Gastrocnemius medialis (tissue), 4 donors: ENCODE data around the gene SAMD13.

Experiments
- CTCF ChIP-seq, 5 experiments: fragments of 450-650 bp in 3 of 5; fragments of 200-600 bp in 2 of 5; sonication (generic) in 2 of 5; IDR thresholded peaks in 4 of 5; conservative IDR thresholded peaks in 1 of 5; 1 replicate in 4 of 5; 2 replicates in 1 of 5; pipeline ENCODE4 v1.5.1; 2016 to 2019; ENCODE audit warnings: antibody characterized with exemption in 5 of 5, mild to moderate bottlenecking in 3 of 5, moderate library complexity in 3 of 5
- POLR2A ChIP-seq, 2 donors: fragments of 450-650 bp; IDR thresholded peaks; one replicate each; pipeline ENCODE4 v1.6.1; 2017; ENCODE audit warnings: antibody characterized with exemption in 2 of 2, mild to moderate bottlenecking in 2 of 2, moderate library complexity in 2 of 2

- TF ChIP-seq CTCF (IDR thresholded peaks at IDR 0.05 in 4 of 5, conservative IDR thresholded peaks at IDR 0.05 in 1 of 5) = no peak
- peak in 1 of 2 donors; percentile 33 for TF ChIP-seq POLR2A (IDR thresholded peaks at IDR 0.05)
These were observed 61.5 kb downstream of the SAMD13 start for GRCh38 chr1:84363019-84363418.
